ENCODE results near the gene PLCB2. TPM values are rescaled to one million over a fixed set of nuclear protein-coding genes. Genes with fewer than 3 reads are reported as not detected.

PLCB2 gene
- total and polyA plus RNA-seq, 2 donors (not counting 3 experiments of a cell fraction or from before 2014, with no cell fraction given): 1.5 to 1.6 TPM

DNA sequence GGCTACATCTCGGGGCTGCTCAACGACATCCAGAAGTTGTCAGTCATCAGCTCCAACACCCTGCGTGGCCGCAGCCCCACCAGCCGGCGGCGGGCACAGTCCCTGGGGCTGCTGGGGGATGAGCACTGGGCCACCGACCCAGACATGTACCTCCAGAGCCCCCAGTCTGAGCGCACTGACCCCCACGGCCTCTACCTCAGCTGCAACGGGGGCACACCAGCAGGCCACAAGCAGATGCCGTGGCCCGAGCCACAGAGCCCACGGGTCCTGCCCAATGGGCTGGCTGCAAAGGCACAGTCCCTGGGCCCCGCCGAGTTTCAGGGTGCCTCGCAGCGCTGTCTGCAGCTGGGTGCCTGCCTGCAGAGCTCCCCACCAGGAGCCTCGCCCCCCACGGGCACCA lies 41.9 kb downstream of the PLCB2 start:
- Histone ChIP-seq H3K9me1 (replicated peaks; ENCODE audit: control insufficient read depth, extremely low read depth, insufficient read depth, low read length) (no peaks in the 10 kb centered on the region), H3K79me2 (ENCODE audit: control insufficient read depth, insufficient read depth, low read length) (no peaks in the 10 kb centered on the region), H3K27me3 (ENCODE audit: control insufficient read depth in 2 of 2, insufficient read depth in 2 of 2, low read length in 2 of 2) (peaks cover 3 to 5% of the 10 kb centered on the region in 2 experiments), H2AFZ (ENCODE audit: low read depth, low read length) (no peak overlapping the region), H3K27ac (ENCODE audit: insufficient read depth, low read depth, low read length) (no peak overlapping the region), H3K36me3 (ENCODE audit: control insufficient read depth in 2 of 2, extremely low read depth in 1 of 2, insufficient read depth in 2 of 2, low read length in 2 of 2) (no peaks in the 10 kb centered on the region), H3K4me3 (replicated peaks in 1 of 3; ENCODE audit: insufficient read depth in 1 of 3, low read depth in 1 of 3, low read length in 3 of 3) (no peak overlapping the region), H3K4me2 (ENCODE audit: insufficient read depth, low read length) (no peak overlapping the region), H3K9ac (replicated peaks; ENCODE audit: extremely low read depth, insufficient read depth, low read length) (no peak overlapping the region), H3K4me1 (ENCODE audit: control insufficient read depth, extremely low read depth, insufficient read depth, low read length) (peaks cover 9% of the 10 kb centered on the region), H3K9me3 (replicated peaks; ENCODE audit: control insufficient read depth, insufficient read depth, low read length) (no peaks in the 10 kb centered on the region), H4K20me1 (replicated peaks; ENCODE audit: control insufficient read depth, extremely low read depth, insufficient read depth, low read length) (no peaks in the 10 kb centered on the region)
- ChIA-PET POLR2A (no interaction called here), CTCF (interaction anchor here (1.1 to 20.1 kb wide), 4 partner anchors 9 to 51 kb away, joined by 3 to 879 read pairs (median 38); partner anchors contain the start of gene PAK6)
- DNase-seq (ENCODE audit: low read depth, low spot score): no peak
- dilution Hi-C loops (cut with MboI; ENCODE audit: extremely low pct_ligation_motif_present, low sequenced_read_pairs) (no loop called here), intact Hi-C loops (cut with micrococcal nuclease) (no loop called here)
- no peak for TF ChIP-seq MYC (IDR thresholded peaks at IDR 0.05; ENCODE audit: low read depth, low read length)
- no peak for TF ChIP-seq POLR2AphosphoS5 (IDR thresholded peaks at IDR 0.05; ENCODE audit: insufficient read depth, low read depth, low read length)
- no peak for TF ChIP-seq FOS (IDR thresholded peaks at IDR 0.05; ENCODE audit: borderline replicate concordance, insufficient read depth, low read length)
- no peak for TF ChIP-seq EZH2 (IDR thresholded peaks at IDR 0.05; ENCODE audit: borderline replicate concordance, low read depth, low read length, severe bottlenecking)
- no peak for TF ChIP-seq JUN (IDR thresholded peaks at IDR 0.05; ENCODE audit: borderline replicate concordance, insufficient read depth, insufficient read length, low read depth)
- TF ChIP-seq, protein P1, sequence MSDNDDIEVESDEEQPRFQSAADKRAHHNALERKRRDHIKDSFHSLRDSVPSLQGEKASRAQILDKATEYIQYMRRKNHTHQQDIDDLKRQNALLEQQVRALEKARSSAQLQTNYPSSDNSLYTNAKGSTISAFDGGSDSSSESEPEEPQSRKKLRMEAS (IDR thresholded peaks at IDR 0.05; ENCODE audit: insufficient read depth, insufficient read length): no peak
- no peak for TF ChIP-seq POLR2A (IDR thresholded peaks at IDR 0.05; ENCODE audit: low read depth, low read length)
- TF ChIP-seq GATA2 (IDR thresholded peaks at IDR 0.05; ENCODE audit: insufficient read depth, insufficient read length, low read depth, low read length): no peak
- no peak for TF ChIP-seq CTCF (IDR thresholded peaks at IDR 0.05; ENCODE audit: extremely low read depth in 1 of 2, insufficient read depth in 1 of 2, low read depth in 1 of 2, low read length in 2 of 2)
- FAIRE-seq: no peak
- no TSS peak for BruUV-seq (replicated peaks)

All from endothelial cell of umbilical vein (primary cell).